ENCODE measurements around the gene ZBTB6. TPM values are rescaled to one million over a fixed set of nuclear protein-coding genes. Genes with fewer than 3 reads are reported as not detected.
A peak's percentile ranks its signal among the peaks of the same experiment; 100 is the strongest.

Gene ZBTB6
- total and polyA plus RNA-seq, 7 experiments from 2014 or later = 2.0 to 17.8 (median 5.4) TPM

DNA sequence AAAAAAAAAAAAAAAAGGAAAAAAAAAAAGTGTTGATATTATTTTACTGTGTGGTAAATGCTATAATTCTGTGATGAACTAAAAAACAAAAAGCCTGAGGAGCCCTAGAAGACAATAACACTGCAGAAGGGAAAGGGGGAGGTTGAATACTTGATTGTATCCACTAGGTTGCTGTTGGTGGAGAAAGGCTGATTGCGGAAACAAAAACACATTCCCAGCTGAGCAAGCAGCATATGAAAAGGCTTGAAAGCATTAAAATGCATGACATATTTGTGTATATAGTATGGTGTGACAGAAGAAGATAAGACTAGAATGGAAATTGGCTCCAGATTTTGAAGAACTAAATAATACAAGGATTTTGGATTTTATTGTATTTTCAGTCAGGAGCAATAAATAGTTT is 36.6 kb upstream of the ZBTB6 start:
- H3K27ac ChIP-seq (ENCODE audit: low read depth, low read length) = no peak overlapping the region
- POLR2A ChIA-PET = interaction anchor here (0.6 kb wide), 1 partner anchor 46 kb away, joined by 3 read pairs; no protein-coding TSS in a partner anchor
- ATAC-seq (no peak), DNase-seq (no peak)
- intact Hi-C loops (cut with micrococcal nuclease) = loop anchor here in 1 of 2 donors (10.0 kb wide), 1 partner anchor 315 kb away; the partner anchor contains the start of gene STRBP
- H3K36me3 Mint-ChIP-seq = peaks cover 0 to 25% (median 1%) of the 10 kb centered on the region in 5 donors
- no peaks in the 10 kb centered on the region for H3K36me3 ChIP-seq (ENCODE audit: control insufficient read depth in 2 of 3, insufficient read depth in 3 of 3, low read length in 3 of 3)
- H3K27me3 Mint-ChIP-seq = no peaks in the 10 kb centered on the region
- CTCF ChIA-PET = no interaction called here
- H3K4me3 Mint-ChIP-seq = no peak overlapping the region
- H3K9me3 ChIP-seq (ENCODE audit: control insufficient read depth in 2 of 3, low read length in 3 of 3) = no peaks in the 10 kb centered on the region
- no peaks in the 10 kb centered on the region for H3K9me3 Mint-ChIP-seq
- no peak overlapping the region for H3K4me3 ChIP-seq (ENCODE audit: low read length)
- H3K27ac Mint-ChIP-seq = no peak overlapping the region
- peaks cover 31 to 68% (median 57%) of the 10 kb centered on the region in 7 donors for H3K4me1 Mint-ChIP-seq
- H3K4me1 ChIP-seq (ENCODE audit: control insufficient read depth in 2 of 2, insufficient read depth in 2 of 2, low read length in 2 of 2) = no peaks in the 10 kb centered on the region
- H3K27me3 ChIP-seq (ENCODE audit: control insufficient read depth in 2 of 2, insufficient read depth in 2 of 2, low read length in 2 of 2) = no peaks in the 10 kb centered on the region

GRCh38 chr9:122948313-122948712 is 35.2 kb upstream of the ZBTB6 start:
- H3K27me3 Mint-ChIP-seq = no peaks in the 10 kb centered on the region
- no peak for ATAC-seq
- Histone ChIP-seq H3K9me3 (ENCODE audit: control insufficient read depth in 2 of 3, low read length in 3 of 3) (no peaks in the 10 kb centered on the region), H3K27me3 (ENCODE audit: control insufficient read depth in 2 of 2, insufficient read depth in 2 of 2, low read length in 2 of 2) (no peaks in the 10 kb centered on the region), H3K36me3 (ENCODE audit: control insufficient read depth in 2 of 3, insufficient read depth in 3 of 3, low read length in 3 of 3) (no peaks in the 10 kb centered on the region), H3K4me1 (ENCODE audit: control insufficient read depth in 2 of 2, insufficient read depth in 2 of 2, low read length in 2 of 2) (no peaks in the 10 kb centered on the region), H3K4me3 (ENCODE audit: low read length) (no peak overlapping the region), H3K27ac (ENCODE audit: low read depth, low read length) (no peak overlapping the region)
- peak overlapping the region in 1 of 9 donors; percentile 27 for H3K27ac Mint-ChIP-seq
- ChIA-PET POLR2A (no interaction called here), CTCF (interaction anchor here (1.0 kb wide), 1 partner anchor 18 kb away, joined by 4 read pairs; no protein-coding TSS in a partner anchor)
- intact Hi-C loops (cut with micrococcal nuclease) = loop anchor here in 1 of 2 donors (10.0 kb wide), 1 partner anchor 316 kb away; the partner anchor contains the start of gene STRBP
- peak overlapping the region in 2 of 10 donors; percentile 25 to 53 for H3K4me3 Mint-ChIP-seq
- peaks cover 31 to 63% (median 51%) of the 10 kb centered on the region in 7 donors for H3K4me1 Mint-ChIP-seq
- DNase-seq = no peak
- no peaks in the 10 kb centered on the region for H3K9me3 Mint-ChIP-seq
- peaks cover 0 to 24% (median 1%) of the 10 kb centered on the region in 5 donors for H3K36me3 Mint-ChIP-seq

GRCh38 chr9:122946461-122947005 is 33.4 kb upstream of the ZBTB6 start:
- Histone ChIP-seq H3K4me3 (ENCODE audit: low read length) (no peak overlapping the region), H3K36me3 (ENCODE audit: control insufficient read depth in 2 of 3, insufficient read depth in 3 of 3, low read length in 3 of 3) (no peaks in the 10 kb centered on the region), H3K9me3 (ENCODE audit: control insufficient read depth in 2 of 3, low read length in 3 of 3) (no peaks in the 10 kb centered on the region), H3K27ac (ENCODE audit: low read depth, low read length) (no peak overlapping the region), H3K27me3 (ENCODE audit: control insufficient read depth in 2 of 2, insufficient read depth in 2 of 2, low read length in 2 of 2) (no peaks in the 10 kb centered on the region), H3K4me1 (ENCODE audit: control insufficient read depth in 2 of 2, insufficient read depth in 2 of 2, low read length in 2 of 2) (peaks cover 6 to 10% of the 10 kb centered on the region in 2 donors)
- no peak for DNase-seq
- no peak overlapping the region for H3K4me3 Mint-ChIP-seq
- ChIA-PET POLR2A (no interaction called here), CTCF (interaction anchor here (0.6 to 1.4 kb wide), 2 partner anchors 11 to 12 kb away, joined by 3 to 4 read pairs; no protein-coding TSS in a partner anchor)
- no peaks in the 10 kb centered on the region for H3K27me3 Mint-ChIP-seq
- peaks cover 37 to 75% (median 61%) of the 10 kb centered on the region in 7 donors for H3K4me1 Mint-ChIP-seq
- peak overlapping the region in 1 of 9 donors; percentile 1 for H3K27ac Mint-ChIP-seq
- H3K36me3 Mint-ChIP-seq = peaks cover 0 to 24% (median 1%) of the 10 kb centered on the region in 5 donors
- no peak for ATAC-seq
- no peaks in the 10 kb centered on the region for H3K9me3 Mint-ChIP-seq
- intact Hi-C loops (cut with micrococcal nuclease) = loop anchor here in 1 of 2 donors (10.0 kb wide), 1 partner anchor 318 kb away; the partner anchor contains the start of gene STRBP

DNA sequence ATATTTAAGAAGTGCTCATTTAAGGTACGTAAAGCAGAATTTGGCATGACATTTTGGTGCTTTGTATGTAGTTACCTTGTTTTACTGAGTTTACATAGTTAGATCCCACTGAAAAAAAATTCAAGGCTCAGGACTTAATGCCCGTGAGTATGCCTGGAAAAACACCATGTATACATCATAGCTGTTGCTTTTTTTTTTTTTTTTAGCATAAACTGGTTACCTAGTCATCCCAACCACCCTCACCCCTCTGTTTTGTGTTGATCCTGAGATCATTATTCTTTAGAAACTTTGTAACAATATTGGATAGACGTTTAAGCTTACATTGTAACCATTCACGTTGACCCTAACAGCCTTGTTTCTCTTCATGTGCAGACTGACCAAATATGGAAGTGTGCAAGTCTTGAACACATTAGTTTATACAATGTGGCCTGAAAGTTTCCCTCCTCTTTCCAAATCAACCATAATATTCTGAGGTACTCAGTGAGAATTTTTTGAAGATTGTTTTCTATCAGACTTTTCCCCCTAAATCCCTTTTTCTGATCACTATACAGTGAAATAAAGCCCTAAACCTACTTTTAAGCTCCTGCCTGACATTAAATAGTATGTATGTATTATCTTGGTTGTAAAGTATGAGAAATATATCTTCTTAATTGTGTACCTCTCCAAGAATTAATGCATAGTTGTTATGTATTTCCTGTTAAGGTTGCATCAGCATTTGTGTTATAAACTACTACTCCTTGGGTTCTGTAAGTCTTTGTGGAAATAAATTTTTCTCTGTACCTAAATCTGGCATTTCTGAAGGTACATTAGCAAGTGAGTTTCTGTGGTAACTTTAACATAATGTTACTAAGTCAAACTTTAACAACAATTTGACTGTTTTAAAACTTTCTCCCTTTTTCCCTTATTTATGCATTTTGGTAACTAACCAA is 32.1 kb upstream of the ZBTB6 start:
- peaks cover 10 to 12% of the 10 kb centered on the region in 2 donors for H3K4me1 ChIP-seq (ENCODE audit: control insufficient read depth in 2 of 2, insufficient read depth in 2 of 2, low read length in 2 of 2)
- DNase-seq (no peak), ATAC-seq (no peak)
- H3K36me3 ChIP-seq (ENCODE audit: control insufficient read depth in 2 of 3, insufficient read depth in 3 of 3, low read length in 3 of 3) = peaks cover 0 to 5% (median 0%) of the 10 kb centered on the region in 3 experiments
- no peaks in the 10 kb centered on the region for H3K9me3 ChIP-seq (ENCODE audit: control insufficient read depth in 2 of 3, low read length in 3 of 3)
- Mint-ChIP-seq H3K9me3 (peaks cover 0 to 2% (median 0%) of the 10 kb centered on the region in 11 donors), H3K27me3 (no peaks in the 10 kb centered on the region), H3K4me1 (peaks cover 39 to 75% (median 61%) of the 10 kb centered on the region in 7 donors), H3K27ac (no peak overlapping the region), H3K4me3 (peak overlapping the region in 1 of 10 donors; percentile 27), H3K36me3 (peaks cover 0 to 24% (median 1%) of the 10 kb centered on the region in 5 donors)
- no peaks in the 10 kb centered on the region for H3K27me3 ChIP-seq (ENCODE audit: control insufficient read depth in 2 of 2, insufficient read depth in 2 of 2, low read length in 2 of 2)
- intact Hi-C loops (cut with micrococcal nuclease) = loop anchor here in 1 of 2 donors (5.0 to 10.0 kb wide), 2 partner anchors 42 to 320 kb away; partner anchors contain the start of gene STRBP
- POLR2A ChIA-PET = no interaction called here
- no peak overlapping the region for H3K4me3 ChIP-seq (ENCODE audit: low read length)
- CTCF ChIA-PET = interaction anchor here (1.0 kb wide), 1 partner anchor 32 kb away, joined by 3 read pairs; the partner anchor contains the start of gene ZBTB6
- no peak overlapping the region for H3K27ac ChIP-seq (ENCODE audit: low read depth, low read length)

- Histone ChIP-seq H3K9me3 (ENCODE audit: control insufficient read depth in 2 of 3, low read length in 3 of 3) (no peaks in the 10 kb centered on the region), H3K36me3 (ENCODE audit: control insufficient read depth in 2 of 3, insufficient read depth in 3 of 3, low read length in 3 of 3) (peaks cover 0 to 7% (median 0%) of the 10 kb centered on the region in 3 experiments), H3K4me3 (ENCODE audit: low read length) (peak overlapping the region; percentile 84), H3K27me3 (ENCODE audit: control insufficient read depth in 2 of 2, insufficient read depth in 2 of 2, low read length in 2 of 2) (no peaks in the 10 kb centered on the region), H3K27ac (ENCODE audit: low read depth, low read length) (peak overlapping the region; percentile 89), H3K4me1 (ENCODE audit: control insufficient read depth in 2 of 2, insufficient read depth in 2 of 2, low read length in 2 of 2) (peaks cover 10 to 12% of the 10 kb centered on the region in 2 donors)
- H3K9me3 Mint-ChIP-seq = peaks cover 0 to 2% (median 0%) of the 10 kb centered on the region in 11 donors
- peak overlapping the region; percentile 90 to 99 (median 96) for H3K4me3 Mint-ChIP-seq
- CTCF ChIA-PET = interaction anchor here (0.7 to 1.0 kb wide), 3 partner anchors 29 to 324 kb away, joined by 3 to 5 read pairs (median 4); partner anchors contain the start of genes RC3H2 and ZBTB6
- POLR2A ChIA-PET = interaction anchor here (0.5 to 2.7 kb wide), 8 partner anchors 10 to 664 kb away, joined by 3 to 30 read pairs (median 4); partner anchors contain the start of genes RC3H2, ZBTB26 and ZBTB6
- peak overlapping the region; percentile 80 to 98 (median 94) for H3K27ac Mint-ChIP-seq
- H3K4me1 Mint-ChIP-seq = peaks cover 18 to 46% (median 38%) of the 10 kb centered on the region in 7 donors
- no peaks in the 10 kb centered on the region for H3K27me3 Mint-ChIP-seq
- ATAC-seq (no peak), DNase-seq (no peak)
- H3K36me3 Mint-ChIP-seq = peaks cover 0 to 10% (median 5%) of the 10 kb centered on the region in 5 donors
- intact Hi-C loops (cut with micrococcal nuclease) = loop anchor here (2.0 to 10.0 kb wide), 5 partner anchors 46 to 849 kb away; partner anchors contain the start of genes PDCL (in 1 of the 2), STRBP (in 1 of the 2) and TTLL11 (in 1 of the 2)
These were observed 28.6 kb upstream of the ZBTB6 start for GRCh38 chr9:122941582-122942234.

Measured in naive thymus-derived CD4-positive, alpha-beta T cell (primary cell).